ENCODE data around the gene MNAT1.

GRCh38 chr14:60812987-60813386, 78.4 kb downstream of the MNAT1 start:
- TF ChIP-seq CTCF (conservative IDR thresholded peaks at IDR 0.05; ENCODE audit: low read length) (no peak), EZH2phosphoT487 (IDR thresholded peaks at IDR 0.05; ENCODE audit: borderline replicate concordance) (no peak)
